ENCODE results near the gene TCTN3. TPM values are rescaled to one million over a fixed set of nuclear protein-coding genes. Genes with fewer than 3 reads are reported as not detected.

TCTN3 gene
- polyA plus RNA-seq, 1 of the 3 experiments (the other 2 are of a cell fraction), result 39.5 TPM

GRCh38 chr10:95650232-95650631 lies 43.5 kb downstream of the TCTN3 start:
- Histone ChIP-seq H3K9me2 (no peaks in the 10 kb centered on the region), H4K20me1 (ENCODE audit: insufficient read depth) (no peaks in the 10 kb centered on the region), H2AFZ (ENCODE audit: low read depth) (no peak overlapping the region), H3K9ac (no peak overlapping the region), H3K4me1 (ENCODE audit: control insufficient read depth in 1 of 2, insufficient read depth in 2 of 2, low read depth in 1 of 2, low read length in 1 of 2) (no peaks in the 10 kb centered on the region; a peak in 1 of 4 replicates), H3K79me2 (ENCODE audit: insufficient read depth) (peaks cover 93% of the 10 kb centered on the region), H3K9me3 (no peaks in the 10 kb centered on the region), H3K27ac (ENCODE audit: low read depth in 2 of 2, low read length in 1 of 2) (no peak overlapping the region), H3K27me3 (ENCODE audit: insufficient read depth) (no peaks in the 10 kb centered on the region), H3F3A (replicated peaks; ENCODE audit: insufficient read depth) (no peaks in the 10 kb centered on the region), H3K36me3 (replicated peaks in 1 of 2; ENCODE audit: control insufficient read depth in 1 of 2, insufficient read depth in 2 of 2, low read length in 1 of 2) (peaks cover 46 to 54% of the 10 kb centered on the region in 2 experiments), H3K4me3 (ENCODE audit: low read depth in 2 of 2, low read length in 1 of 2) (no peak overlapping the region), H3K4me2 (no peak overlapping the region)
- no peak for DNase-seq
- TF ChIP-seq ZBTB33 (IDR thresholded peaks at IDR 0.05; ENCODE audit: borderline replicate concordance, low read depth) (no peak), REST (IDR thresholded peaks at IDR 0.05; ENCODE audit: low read depth, low read length) (no peak)
- POLR2A ChIA-PET, result no interaction called here
- CTCF ChIA-PET, result interaction anchor here (0.7 to 1.5 kb wide), 3 partner anchors 44 to 276 kb away, joined by 3 to 5 read pairs (median 3); partner anchors contain the start of gene TCTN3
- 95% methylated on average over 2 of the region's 2 CpGs for WGBS (ENCODE audit: low lambda C conversion rate)

GRCh38 chr10:95648138-95648537 lies 45.6 kb downstream of the TCTN3 start:
- DNase-seq, result no peak
- POLR2A ChIA-PET, result no interaction called here
- Histone ChIP-seq H2AFZ (ENCODE audit: low read depth) (no peak overlapping the region), H3K9me2 (no peaks in the 10 kb centered on the region), H3F3A (replicated peaks; ENCODE audit: insufficient read depth) (no peaks in the 10 kb centered on the region), H3K36me3 (replicated peaks in 1 of 2; ENCODE audit: control insufficient read depth in 1 of 2, insufficient read depth in 2 of 2, low read length in 1 of 2) (peaks cover 57 to 67% of the 10 kb centered on the region in 2 experiments), H3K4me3 (ENCODE audit: low read depth in 2 of 2, low read length in 1 of 2) (no peak overlapping the region), H3K4me1 (ENCODE audit: control insufficient read depth in 1 of 2, insufficient read depth in 2 of 2, low read depth in 1 of 2, low read length in 1 of 2) (no peaks in the 10 kb centered on the region), H3K9me3 (no peaks in the 10 kb centered on the region), H4K20me1 (ENCODE audit: insufficient read depth) (no peaks in the 10 kb centered on the region), H3K27me3 (ENCODE audit: insufficient read depth) (no peaks in the 10 kb centered on the region), H3K27ac (ENCODE audit: low read depth in 2 of 2, low read length in 1 of 2) (no peak overlapping the region), H3K79me2 (ENCODE audit: insufficient read depth) (peaks cover 81% of the 10 kb centered on the region), H3K4me2 (no peak overlapping the region), H3K9ac (no peak overlapping the region)
- CTCF ChIA-PET, result interaction anchor here (1.2 kb wide), 1 partner anchor 457 kb away, joined by 3 read pairs; no protein-coding TSS in a partner anchor
- 100% methylated on average over 1 of the region's 1 CpG for WGBS (ENCODE audit: low lambda C conversion rate)
- TF ChIP-seq IRF3 (IDR thresholded peaks at IDR 0.05; ENCODE audit: low read depth, low read length) (no peak), RCOR1 (IDR thresholded peaks at IDR 0.05; ENCODE audit: low read length) (no peak), TCF12 (IDR thresholded peaks at IDR 0.05) (no peak), USF1 (IDR thresholded peaks at IDR 0.05; ENCODE audit: borderline replicate concordance, low read depth) (no peak), ZBTB33 (IDR thresholded peaks at IDR 0.05; ENCODE audit: borderline replicate concordance, low read depth) (no peak), RAD21 (IDR thresholded peaks at IDR 0.05; ENCODE audit: low read length) (no peak), FOXM1 (IDR thresholded peaks at IDR 0.05; ENCODE audit: low read depth) (no peak), USF2 (IDR thresholded peaks at IDR 0.05; ENCODE audit: borderline replicate concordance, low read depth, low read length) (no peak), NRF1 (IDR thresholded peaks at IDR 0.05; ENCODE audit: low read depth, low read length) (no peak), SIN3A (IDR thresholded peaks at IDR 0.05; ENCODE audit: borderline replicate concordance, low read depth, low read length) (no peak), TEAD4 (IDR thresholded peaks at IDR 0.05; ENCODE audit: borderline replicate concordance, insufficient read depth) (no peak), MEF2A (IDR thresholded peaks at IDR 0.05; ENCODE audit: borderline replicate concordance, low read depth) (no peak), FOXJ3 (CRISPR knock-in tag; IDR thresholded peaks at IDR 0.05) (no peak)
